ENCODE data around the gene SLC6A5.
"Not testable (repeated sequence)": the region's sequence is repeated elsewhere in the genome, so short reads cannot be mapped to it uniquely, and the experiment has no call there.

The SLC6A5 gene

DNA sequence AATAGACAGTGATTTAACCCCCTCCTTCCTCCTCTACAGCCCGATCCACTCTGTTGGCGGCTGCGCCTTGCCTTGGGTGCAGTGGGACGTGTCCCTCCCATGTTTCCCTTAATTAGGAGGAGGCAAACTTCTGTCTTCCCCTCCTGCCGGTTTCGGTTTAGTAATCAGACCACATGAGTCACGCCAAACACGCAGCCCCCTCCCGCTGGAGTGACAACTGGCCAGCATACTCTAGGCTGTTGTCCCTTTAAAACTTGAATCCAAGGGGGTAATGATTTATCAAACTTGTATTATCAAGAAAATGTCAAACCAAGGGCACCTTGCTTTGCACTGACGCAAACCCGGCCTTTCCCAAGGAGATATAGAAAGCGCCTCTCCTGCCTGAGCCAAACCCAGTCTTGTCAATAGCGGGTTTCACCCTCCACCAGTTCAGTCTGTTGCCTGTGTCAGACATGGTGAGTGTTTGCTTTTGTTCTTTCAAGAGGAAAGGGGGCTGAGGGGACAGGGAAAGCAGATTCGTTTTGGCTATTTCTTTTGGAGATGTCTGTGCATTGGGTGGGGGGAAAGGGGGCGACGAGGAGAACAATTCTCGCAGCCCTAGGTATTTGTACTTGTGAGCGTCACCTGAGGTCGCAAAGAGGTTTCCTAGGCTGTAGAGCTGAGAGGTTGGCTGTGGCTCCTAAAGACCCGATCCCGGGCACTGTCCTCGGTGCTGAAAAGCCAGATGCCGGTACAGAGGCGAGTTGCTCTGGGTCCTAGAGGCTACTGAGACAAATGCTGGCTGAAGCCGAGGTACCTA lies at the start of gene SLC6A5:
SLC6A5 (plus strand) TSS at position 388 of the 799 bp plus-strand sequence; CDS start at position 453, 65 bp downstream.
- Histone ChIP-seq H3K36me3 (no peaks in the 10 kb centered on the region), H3K27me3 (peaks cover 100% of the 10 kb centered on the region)
- TF ChIP-seq, protein P1, sequence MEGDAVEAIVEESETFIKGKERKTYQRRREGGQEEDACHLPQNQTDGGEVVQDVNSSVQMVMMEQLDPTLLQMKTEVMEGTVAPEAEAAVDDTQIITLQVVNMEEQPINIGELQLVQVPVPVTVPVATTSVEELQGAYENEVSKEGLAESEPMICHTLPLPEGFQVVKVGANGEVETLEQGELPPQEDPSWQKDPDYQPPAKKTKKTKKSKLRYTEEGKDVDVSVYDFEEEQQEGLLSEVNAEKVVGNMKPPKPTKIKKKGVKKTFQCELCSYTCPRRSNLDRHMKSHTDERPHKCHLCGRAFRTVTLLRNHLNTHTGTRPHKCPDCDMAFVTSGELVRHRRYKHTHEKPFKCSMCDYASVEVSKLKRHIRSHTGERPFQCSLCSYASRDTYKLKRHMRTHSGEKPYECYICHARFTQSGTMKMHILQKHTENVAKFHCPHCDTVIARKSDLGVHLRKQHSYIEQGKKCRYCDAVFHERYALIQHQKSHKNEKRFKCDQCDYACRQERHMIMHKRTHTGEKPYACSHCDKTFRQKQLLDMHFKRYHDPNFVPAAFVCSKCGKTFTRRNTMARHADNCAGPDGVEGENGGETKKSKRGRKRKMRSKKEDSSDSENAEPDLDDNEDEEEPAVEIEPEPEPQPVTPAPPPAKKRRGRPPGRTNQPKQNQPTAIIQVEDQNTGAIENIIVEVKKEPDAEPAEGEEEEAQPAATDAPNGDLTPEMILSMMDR (IDR thresholded peaks at IDR 0.05): no peak

DNA sequence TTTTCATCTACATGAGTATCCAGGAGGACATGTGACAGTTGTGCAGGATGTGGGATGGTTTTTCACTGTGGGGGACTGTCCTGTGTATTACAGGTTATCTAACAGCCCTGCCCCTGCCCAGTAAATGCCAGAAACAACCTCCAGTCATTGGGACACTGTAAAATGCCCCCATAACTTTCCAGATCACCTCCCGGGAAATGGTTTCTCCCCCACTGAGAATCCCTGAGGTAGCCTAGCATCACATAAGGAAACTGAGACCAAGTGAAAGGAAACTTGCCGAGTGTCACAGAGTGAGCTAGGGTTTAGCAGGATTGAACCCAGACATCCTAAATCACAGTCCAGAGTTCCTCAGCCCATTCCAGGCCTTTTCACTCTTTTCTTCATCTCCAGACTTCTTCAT lies 48.3 kb upstream of the SLC6A5 start:
- TF ChIP-seq, protein P1 (IDR thresholded peaks at IDR 0.05): no peak
- H3K4me1 ChIP-seq (ENCODE audit: control insufficient read depth in 1 of 2, insufficient read depth in 1 of 2, low read depth in 1 of 2, low read length in 1 of 2): no peaks in the 10 kb centered on the region

More for the DNA sequence above, at the start of gene SLC6A5:
- Histone ChIP-seq H3K4me3 (ENCODE audit: low read depth in 1 of 2, low read length in 1 of 2) (no peak within 1 kb of the TSS), H3K27ac (no peak within 1 kb of the TSS), H3K9me3 (no peaks in the 10 kb centered on the region), H3K4me1 (ENCODE audit: control insufficient read depth in 1 of 2, insufficient read depth in 1 of 2, low read depth in 1 of 2, low read length in 1 of 2) (no peaks in the 10 kb centered on the region)

DNA sequence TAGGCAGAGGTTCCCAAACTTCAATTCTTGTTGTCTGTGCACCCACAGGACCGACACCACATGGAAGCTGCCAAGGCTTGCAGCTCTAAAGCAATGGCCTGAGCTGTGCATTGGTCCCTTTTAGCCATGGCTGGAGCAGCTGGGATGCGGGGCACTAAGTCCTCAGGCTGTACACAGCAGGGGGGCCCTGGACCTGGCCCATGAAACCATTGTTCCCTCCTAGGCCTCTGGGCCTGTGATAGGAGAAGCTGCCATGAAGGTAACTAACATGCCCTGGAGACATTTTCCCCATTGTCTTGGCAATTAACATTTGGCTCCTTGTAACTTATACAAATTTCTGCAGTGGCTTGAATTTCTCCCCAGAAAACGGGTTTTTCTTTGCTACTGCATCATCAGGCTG lies 43.6 kb upstream of the SLC6A5 start:
- H3K27ac ChIP-seq: no peak overlapping the region
- H3K27me3 ChIP-seq: no peaks in the 10 kb centered on the region
- H3K4me1 ChIP-seq (ENCODE audit: control insufficient read depth in 1 of 2, insufficient read depth in 1 of 2, low read depth in 1 of 2, low read length in 1 of 2): no peaks in the 10 kb centered on the region
- no peak overlapping the region for H3K4me3 ChIP-seq (ENCODE audit: low read depth in 1 of 2, low read length in 1 of 2)
- TF ChIP-seq, protein P1 (IDR thresholded peaks at IDR 0.05): no peak
- no peaks in the 10 kb centered on the region for H3K36me3 ChIP-seq
- no peaks in the 10 kb centered on the region for H3K9me3 ChIP-seq

More for the DNA sequence above, 48.3 kb upstream of the SLC6A5 start:
- H3K36me3 ChIP-seq: no peaks in the 10 kb centered on the region
- no peaks in the 10 kb centered on the region for H3K27me3 ChIP-seq
- no peak overlapping the region for H3K27ac ChIP-seq
- H3K4me3 ChIP-seq (ENCODE audit: low read depth in 1 of 2, low read length in 1 of 2): no peak overlapping the region
- H3K9me3 ChIP-seq: no peaks in the 10 kb centered on the region

DNA sequence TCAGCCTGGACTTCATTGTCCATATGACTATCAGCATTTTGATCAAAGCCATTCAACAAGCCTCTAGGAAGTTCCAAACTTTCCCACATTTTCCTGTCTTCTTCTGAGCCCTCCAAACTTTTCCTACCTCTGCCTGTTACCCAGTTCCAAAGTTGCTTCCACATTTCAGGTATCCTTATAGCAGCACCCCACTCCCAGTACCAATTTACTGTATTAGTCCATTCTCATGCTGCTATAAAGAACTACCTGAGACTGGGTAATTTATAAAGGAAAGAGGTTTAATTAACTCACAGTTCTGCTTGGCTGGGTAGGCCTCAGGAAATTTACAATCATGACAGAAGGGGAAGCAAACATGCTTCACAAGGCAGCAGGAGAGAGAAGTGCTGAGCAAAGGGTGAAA lies 43.0 kb upstream of the SLC6A5 start:
- not testable (repeated sequence) for H3K9me3 ChIP-seq; H3K27me3 ChIP-seq; H3K36me3 ChIP-seq; H3K27ac ChIP-seq; H3K4me1 ChIP-seq (ENCODE audit: control insufficient read depth in 1 of 2, insufficient read depth in 1 of 2, low read depth in 1 of 2, low read length in 1 of 2); H3K4me3 ChIP-seq (ENCODE audit: low read depth in 1 of 2, low read length in 1 of 2)

DNA sequence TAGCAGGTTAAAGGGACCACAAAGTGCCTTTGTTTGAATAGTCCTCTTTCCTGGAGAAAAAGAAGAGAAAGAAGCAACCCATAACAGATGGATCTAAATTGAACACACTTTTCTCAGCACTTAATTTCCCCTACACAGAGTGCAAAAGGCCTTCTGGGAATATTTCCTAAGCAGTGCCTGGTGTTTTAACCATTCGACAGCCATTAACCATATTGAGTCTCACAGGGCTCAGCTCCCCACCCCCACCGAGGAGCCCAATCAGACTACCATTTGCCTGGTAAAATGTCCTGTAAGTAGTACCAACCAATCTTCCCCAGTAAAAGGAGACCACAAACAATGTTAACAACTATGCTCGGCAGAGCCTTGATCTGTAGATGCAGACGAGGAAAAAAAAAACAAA lies 40.7 kb upstream of the SLC6A5 start:
- H3K27me3 ChIP-seq: peaks cover 4% of the 10 kb centered on the region
- TF ChIP-seq, protein P1 (IDR thresholded peaks at IDR 0.05): no peak
- H3K4me3 ChIP-seq (ENCODE audit: low read depth in 1 of 2, low read length in 1 of 2): no peak overlapping the region
- no peaks in the 10 kb centered on the region for H3K4me1 ChIP-seq (ENCODE audit: control insufficient read depth in 1 of 2, insufficient read depth in 1 of 2, low read depth in 1 of 2, low read length in 1 of 2)
- no peaks in the 10 kb centered on the region for H3K36me3 ChIP-seq
- no peaks in the 10 kb centered on the region for H3K9me3 ChIP-seq
- H3K27ac ChIP-seq: no peak overlapping the region

DNA sequence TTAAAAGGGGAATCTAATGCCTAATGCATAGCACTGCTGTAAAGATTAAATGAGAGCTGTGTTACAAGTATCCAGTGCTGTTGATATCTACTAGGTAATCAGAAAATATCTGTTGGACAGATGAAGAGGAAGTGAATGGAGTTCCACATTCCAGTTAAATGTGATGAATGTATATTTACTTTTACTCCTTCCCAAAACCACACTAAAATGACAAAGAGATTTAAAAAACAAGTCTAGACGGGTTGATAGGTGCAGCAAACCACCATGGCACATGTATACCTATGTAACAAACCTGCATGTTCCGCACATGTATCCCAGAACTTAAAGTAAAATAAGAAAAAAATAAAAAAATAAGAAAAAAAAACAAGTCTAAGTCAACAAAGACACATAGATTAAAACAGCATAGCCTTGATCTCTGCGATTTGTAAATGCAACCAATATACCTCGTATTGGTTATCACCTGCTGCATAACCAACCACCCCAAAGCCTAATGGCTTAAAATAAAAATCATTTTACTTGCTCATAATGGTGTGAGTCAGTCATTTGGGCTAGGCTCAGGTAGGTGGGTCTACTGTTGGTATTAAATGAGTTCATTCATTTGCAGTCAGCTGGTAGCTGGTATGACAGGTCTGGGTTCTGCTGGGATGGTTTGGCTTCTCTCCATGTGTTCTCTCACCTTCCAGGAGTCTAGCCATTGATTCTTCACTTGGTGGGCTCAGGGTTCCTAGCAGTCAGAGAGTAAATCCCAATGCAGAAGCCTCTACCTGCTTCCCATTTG lies 39.7 kb upstream of the SLC6A5 start:
- Histone ChIP-seq H3K36me3 (no peaks in the 10 kb centered on the region), H3K27ac (no peak overlapping the region), H3K27me3 (peaks cover 4% of the 10 kb centered on the region), H3K9me3 (no peaks in the 10 kb centered on the region), H3K4me1 (ENCODE audit: control insufficient read depth in 1 of 2, insufficient read depth in 1 of 2, low read depth in 1 of 2, low read length in 1 of 2) (no peaks in the 10 kb centered on the region), H3K4me3 (ENCODE audit: low read depth in 1 of 2, low read length in 1 of 2) (no peak overlapping the region)
- TF ChIP-seq, protein P1 (IDR thresholded peaks at IDR 0.05): no peak
